Fibroblast of skin of scalp (primary cell): ENCODE results near the gene GJD3.
A peak's percentile ranks its signal among the peaks of the same experiment; 100 is the strongest.

Experiments used
- DNase-seq: peaks from one replicate; pipeline ENCODE4 v3.0.0-alpha.2; 2013

The GJD3 gene

GRCh38 chr17:40321961-40322357 is 42.6 kb downstream of the GJD3 start:
- DNase-seq: peak; percentile 44

GRCh38 chr17:40321524-40321929 is 43.0 kb downstream of the GJD3 start:
- DNase-seq: no peak

GRCh38 chr17:40320756-40321523 is 43.6 kb downstream of the GJD3 start:
- DNase-seq: peak; percentile 83

- DNase-seq: no peak
Observed at GRCh38 chr17:40319651-40320540, 44.6 kb downstream of the GJD3 start.

- no peak for DNase-seq
Observed at GRCh38 chr17:40318830-40319391, 45.6 kb downstream of the GJD3 start.

- DNase-seq: peak; percentile 98
Observed at GRCh38 chr17:40317880-40318829, 46.4 kb downstream of the GJD3 start.

- peak; percentile 78 for DNase-seq
Observed at GRCh38 chr17:40317345-40317873, 47.1 kb downstream of the GJD3 start.

GRCh38 chr17:40316571-40317344 is 47.8 kb downstream of the GJD3 start:
- DNase-seq: peak; percentile 84

GRCh38 chr17:40315678-40316570 is 48.6 kb downstream of the GJD3 start:
- DNase-seq: no peak

GRCh38 chr17:40315206-40315605 is 49.3 kb downstream of the GJD3 start:
- DNase-seq: no peak

- peak; percentile 95 for DNase-seq
Observed at GRCh38 chr17:40314584-40314956, 50.0 kb downstream of the GJD3 start.

GRCh38 chr17:40313668-40314583 is 50.6 kb downstream of the GJD3 start:
- DNase-seq: peak; percentile 71
